Measurements from ENCODE around the gene KRTAP9-9. TPM values are rescaled to one million over a fixed set of nuclear protein-coding genes. Genes with fewer than 3 reads are reported as not detected.
"Not testable (repeated sequence)": the region's sequence is repeated elsewhere in the genome, so short reads cannot be mapped to it uniquely, and the experiment has no call there.

KRTAP9-9 gene
- total RNA-seq, 1 donor from 2014 or later: not detected

DNA sequence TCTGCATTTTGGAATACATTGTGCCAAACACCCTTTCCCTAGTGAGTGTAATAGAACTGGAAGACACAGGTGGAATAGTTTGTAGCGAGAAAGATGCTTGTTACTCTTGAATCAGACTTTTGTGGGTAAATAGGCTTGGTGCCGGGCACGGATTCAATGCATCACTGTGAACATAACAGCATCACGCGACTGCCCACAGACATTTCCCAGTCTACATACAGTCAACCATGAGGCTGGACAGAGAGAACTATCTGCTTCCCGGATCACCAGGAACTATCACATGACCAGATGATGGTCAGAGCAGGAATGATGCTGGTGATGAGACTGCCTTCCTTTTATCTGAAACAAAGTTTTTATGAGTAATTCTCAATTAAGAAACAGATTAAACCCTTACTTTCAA is 29.1 kb upstream of the KRTAP9-9 start:
- TF ChIP-seq, protein P1, sequence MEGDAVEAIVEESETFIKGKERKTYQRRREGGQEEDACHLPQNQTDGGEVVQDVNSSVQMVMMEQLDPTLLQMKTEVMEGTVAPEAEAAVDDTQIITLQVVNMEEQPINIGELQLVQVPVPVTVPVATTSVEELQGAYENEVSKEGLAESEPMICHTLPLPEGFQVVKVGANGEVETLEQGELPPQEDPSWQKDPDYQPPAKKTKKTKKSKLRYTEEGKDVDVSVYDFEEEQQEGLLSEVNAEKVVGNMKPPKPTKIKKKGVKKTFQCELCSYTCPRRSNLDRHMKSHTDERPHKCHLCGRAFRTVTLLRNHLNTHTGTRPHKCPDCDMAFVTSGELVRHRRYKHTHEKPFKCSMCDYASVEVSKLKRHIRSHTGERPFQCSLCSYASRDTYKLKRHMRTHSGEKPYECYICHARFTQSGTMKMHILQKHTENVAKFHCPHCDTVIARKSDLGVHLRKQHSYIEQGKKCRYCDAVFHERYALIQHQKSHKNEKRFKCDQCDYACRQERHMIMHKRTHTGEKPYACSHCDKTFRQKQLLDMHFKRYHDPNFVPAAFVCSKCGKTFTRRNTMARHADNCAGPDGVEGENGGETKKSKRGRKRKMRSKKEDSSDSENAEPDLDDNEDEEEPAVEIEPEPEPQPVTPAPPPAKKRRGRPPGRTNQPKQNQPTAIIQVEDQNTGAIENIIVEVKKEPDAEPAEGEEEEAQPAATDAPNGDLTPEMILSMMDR (conservative IDR thresholded peaks at IDR 0.05): no peak
- no peak for DNase-seq (ENCODE audit: extremely low spot score, unreplicated experiment)
- Mint-ChIP-seq H3K4me1 (ENCODE audit: unreplicated experiment) (no peaks in the 10 kb centered on the region), H3K9me3 (peaks cover 5% of the 10 kb centered on the region), H3K36me3 (no peaks in the 10 kb centered on the region), H3K27me3 (peaks cover 15% of the 10 kb centered on the region), H3K27ac (no peak overlapping the region), H3K4me3 (no peak overlapping the region)

DNA sequence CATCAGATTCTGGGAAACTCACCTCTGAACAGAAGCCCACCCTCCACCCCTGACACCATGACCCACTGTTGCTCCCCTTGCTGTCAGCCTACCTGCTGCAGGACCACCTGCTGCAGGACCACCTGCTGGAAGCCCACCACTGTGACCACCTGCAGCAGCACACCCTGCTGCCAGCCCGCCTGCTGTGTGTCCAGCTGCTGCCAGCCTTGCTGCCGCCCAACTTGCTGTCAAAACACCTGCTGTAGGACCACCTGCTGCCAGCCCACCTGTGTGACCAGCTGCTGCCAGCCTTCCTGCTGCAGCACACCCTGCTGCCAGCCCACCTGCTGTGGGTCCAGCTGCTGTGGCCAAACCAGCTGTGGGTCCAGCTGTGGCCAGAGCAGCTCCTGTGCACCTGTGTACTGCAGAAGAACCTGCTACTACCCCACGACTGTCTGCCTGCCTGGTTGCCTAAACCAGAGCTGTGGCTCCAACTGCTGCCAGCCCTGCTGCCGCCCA is 28.5 kb upstream of the KRTAP9-9 start, which contains the start of gene KRTAP9-2:
TSS of gene KRTAP9-2 (plus strand) at position 51 of the 498 bp plus-strand sequence. CDS start at position 58, 7 bp downstream.
- H3K4me1 Mint-ChIP-seq (ENCODE audit: unreplicated experiment); H3K36me3 Mint-ChIP-seq; DNase-seq (ENCODE audit: extremely low spot score, unreplicated experiment); H3K27ac Mint-ChIP-seq; H3K4me3 Mint-ChIP-seq; H3K9me3 Mint-ChIP-seq: not testable (repeated sequence)
- peaks cover 11% of the 10 kb centered on the region for H3K27me3 Mint-ChIP-seq

DNA sequence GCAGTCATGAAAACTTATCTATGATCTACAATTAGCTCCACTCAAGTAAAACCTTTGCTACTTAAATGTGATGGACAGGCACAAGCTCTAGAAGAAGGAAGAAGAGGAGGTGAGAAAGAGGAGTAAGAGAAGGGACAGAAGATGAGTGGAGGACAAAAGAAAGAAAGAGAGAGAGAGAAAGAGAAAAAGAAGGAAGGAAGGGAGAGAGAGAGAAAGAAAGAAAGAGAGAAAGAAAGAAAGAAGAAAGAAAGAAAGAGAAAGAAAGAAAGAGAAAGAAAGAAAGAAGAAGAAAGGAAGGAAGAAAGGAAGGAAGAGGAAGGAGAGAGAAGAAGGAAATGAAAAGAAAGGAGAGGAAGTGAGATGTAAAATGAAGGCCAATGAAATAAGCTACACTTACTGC is 25.1 kb upstream of the KRTAP9-9 start:
- no peak for DNase-seq (ENCODE audit: extremely low spot score, unreplicated experiment)
- H3K4me1 Mint-ChIP-seq (ENCODE audit: unreplicated experiment): no peaks in the 10 kb centered on the region
- no peaks in the 10 kb centered on the region for H3K36me3 Mint-ChIP-seq
- H3K4me3 Mint-ChIP-seq: no peak overlapping the region
- H3K27me3 Mint-ChIP-seq: peaks cover 27% of the 10 kb centered on the region
- H3K9me3 Mint-ChIP-seq: peaks cover 5% of the 10 kb centered on the region
- TF ChIP-seq, protein P1 (conservative IDR thresholded peaks at IDR 0.05): no peak
- H3K27ac Mint-ChIP-seq: no peak overlapping the region

DNA sequence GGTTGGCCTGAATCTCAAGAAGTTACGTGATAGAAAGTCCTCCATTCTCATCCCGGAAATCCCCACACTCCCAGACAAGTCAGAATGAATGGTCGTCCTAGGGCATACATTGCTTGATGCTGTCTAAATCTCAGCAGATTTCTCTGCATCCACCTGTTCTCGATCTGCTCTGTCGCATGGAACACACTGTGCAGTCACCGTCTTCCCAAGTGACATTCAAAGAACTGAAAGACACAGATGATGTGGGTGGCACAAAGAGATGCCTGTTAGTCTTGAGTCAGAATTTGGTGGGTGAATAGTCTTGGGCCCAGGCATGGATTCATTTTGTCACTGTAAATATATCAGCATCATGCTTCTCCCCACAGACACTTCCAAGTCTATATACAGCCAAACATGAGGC is 23.5 kb upstream of the KRTAP9-9 start:
- H3K4me1 Mint-ChIP-seq (ENCODE audit: unreplicated experiment): no peaks in the 10 kb centered on the region
- no peaks in the 10 kb centered on the region for H3K36me3 Mint-ChIP-seq
- H3K27me3 Mint-ChIP-seq: peaks cover 32% of the 10 kb centered on the region
- H3K9me3 Mint-ChIP-seq: peaks cover 9% of the 10 kb centered on the region
- H3K27ac Mint-ChIP-seq: no peak overlapping the region
- TF ChIP-seq, protein P1 (conservative IDR thresholded peaks at IDR 0.05): no peak
- H3K4me3 Mint-ChIP-seq: no peak overlapping the region
- no peak for DNase-seq (ENCODE audit: extremely low spot score, unreplicated experiment)

GRCh38 chr17:41232399-41233105 is 22.6 kb upstream of the KRTAP9-9 start, which contains the start of gene KRTAP9-3:
TSS of gene KRTAP9-3 (plus strand) at chr17:41232449. CDS start at chr17:41232502, 53 bp downstream.
- H3K9me3 Mint-ChIP-seq; H3K4me3 Mint-ChIP-seq; H3K36me3 Mint-ChIP-seq; H3K4me1 Mint-ChIP-seq (ENCODE audit: unreplicated experiment); H3K27ac Mint-ChIP-seq; DNase-seq (ENCODE audit: extremely low spot score, unreplicated experiment): not testable (repeated sequence)
- H3K27me3 Mint-ChIP-seq: peaks cover 32% of the 10 kb centered on the region

GRCh38 chr17:41237116-41237515 is 18.1 kb upstream of the KRTAP9-9 start:
- not testable (repeated sequence) for H3K9me3 Mint-ChIP-seq; H3K4me3 Mint-ChIP-seq; H3K4me1 Mint-ChIP-seq (ENCODE audit: unreplicated experiment); H3K36me3 Mint-ChIP-seq; H3K27ac Mint-ChIP-seq; DNase-seq (ENCODE audit: extremely low spot score, unreplicated experiment)
- H3K27me3 Mint-ChIP-seq: peaks cover 22% of the 10 kb centered on the region

GRCh38 chr17:41237949-41238437 is 17.2 kb upstream of the KRTAP9-9 start, which contains the start of gene KRTAP9-8:
TSS of gene KRTAP9-8 (plus strand) at chr17:41237999. CDS start at chr17:41238052, 53 bp downstream.
- not testable (repeated sequence) for H3K36me3 Mint-ChIP-seq; H3K4me3 Mint-ChIP-seq; H3K4me1 Mint-ChIP-seq (ENCODE audit: unreplicated experiment); H3K9me3 Mint-ChIP-seq; DNase-seq (ENCODE audit: extremely low spot score, unreplicated experiment); H3K27ac Mint-ChIP-seq
- peaks cover 19% of the 10 kb centered on the region for H3K27me3 Mint-ChIP-seq

DNA sequence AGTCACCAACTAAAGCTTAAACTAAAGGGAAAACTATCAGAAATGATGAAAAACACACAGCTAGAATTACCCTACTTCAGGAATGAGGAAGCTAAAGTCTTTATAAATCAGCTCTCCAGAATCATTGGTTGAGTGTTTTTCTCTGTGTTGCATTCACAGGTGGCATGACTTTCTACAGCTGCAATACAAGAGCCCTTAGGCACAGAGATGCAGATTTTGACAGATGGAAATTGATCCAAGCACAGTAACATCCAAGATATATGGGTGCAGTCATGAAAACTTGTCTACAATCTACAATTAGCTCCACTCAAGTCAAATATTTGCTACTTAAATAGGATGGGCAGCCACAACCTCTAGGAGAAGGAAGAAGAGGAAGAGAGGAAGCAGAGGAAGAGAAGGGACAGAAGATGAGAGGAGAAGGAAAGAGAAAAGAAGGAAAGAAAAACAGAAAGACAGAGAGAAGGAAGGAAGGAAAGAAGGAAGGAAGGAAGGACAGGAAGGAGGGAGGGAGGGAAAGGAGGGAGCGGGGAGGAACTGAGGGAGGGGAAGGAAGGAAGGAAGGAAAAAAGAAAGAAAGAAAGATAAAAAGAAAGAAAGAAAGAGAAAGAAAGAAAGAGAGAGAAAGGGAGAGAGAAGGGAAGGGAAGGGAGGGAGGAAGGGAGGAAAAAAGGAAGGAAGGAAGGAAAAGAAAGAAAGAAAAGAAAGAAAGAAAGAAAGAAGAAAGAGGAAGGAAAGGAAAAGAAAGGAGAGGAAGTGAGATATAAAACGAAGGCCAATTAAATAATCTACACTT is 8.0 kb upstream of the KRTAP9-9 start:
- Mint-ChIP-seq H3K27ac (peak overlapping the region; percentile 69), H3K27me3 (peaks cover 28% of the 10 kb centered on the region)
- H3K4me1 Mint-ChIP-seq (ENCODE audit: unreplicated experiment); H3K9me3 Mint-ChIP-seq; H3K4me3 Mint-ChIP-seq; DNase-seq (ENCODE audit: extremely low spot score, unreplicated experiment); H3K36me3 Mint-ChIP-seq: not testable (repeated sequence)

GRCh38 chr17:41249637-41250240 is 5.4 kb upstream of the KRTAP9-9 start, which contains the start of gene KRTAP9-4:
TSS of gene KRTAP9-4 (plus strand) at chr17:41249687. CDS start at chr17:41249721, 34 bp downstream.
- not testable (repeated sequence) for H3K9me3 Mint-ChIP-seq; H3K27ac Mint-ChIP-seq; DNase-seq (ENCODE audit: extremely low spot score, unreplicated experiment); H3K4me1 Mint-ChIP-seq (ENCODE audit: unreplicated experiment); H3K36me3 Mint-ChIP-seq; H3K4me3 Mint-ChIP-seq
- peaks cover 37% of the 10 kb centered on the region for H3K27me3 Mint-ChIP-seq

Data from type B pancreatic cell (in vitro differentiated cells).